Brain microvascular endothelial cell (primary cell): ENCODE results near the gene ZBTB44.
"Not testable (repeated sequence)": the region's sequence is repeated elsewhere in the genome, so short reads cannot be mapped to it uniquely, and the experiment has no call there.

Experiments
- DNase-seq: peaks from one replicate; pipeline ENCODE4 v3.0.0-alpha.2; 2020
- H3K27ac ChIP-seq: fragments of 250-450 bp; sonication (Bioruptor Pico); 2 replicates; pipeline ENCODE4 v1.5.1; 2020; ENCODE audit warnings: mild to moderate bottlenecking, moderate library complexity
- H3K27me3 ChIP-seq: fragments of 250-450 bp; sonication (Bioruptor Pico); replicated peaks from 2 replicates; pipeline ENCODE4 v1.5.1; 2020; ENCODE audit warnings: mild to moderate bottlenecking
- H3K36me3 ChIP-seq: fragments of 250-450 bp; sonication (Bioruptor Pico); replicated peaks from 2 replicates; pipeline ENCODE4 v1.5.1; 2020; ENCODE audit warnings: mild to moderate bottlenecking
- H3K4me3 ChIP-seq: 2 replicates; pipeline ENCODE4 v1.5.1; 2011; ENCODE audit warnings: low read depth, mild to moderate bottlenecking, control low read depth, low read length, moderate library complexity
- CTCF ChIP-seq: IDR thresholded peaks from 2 replicates; pipeline ENCODE4 v1.5.1; 2011; ENCODE audit warnings: low read depth, mild to moderate bottlenecking, moderate library complexity, low read length, control low read depth, inconsistent platforms; ENCODE audit errors: missing control alignments
- in situ Hi-C: cut with HindIII; loops from 2 replicates; pipeline ENCODE4 v1.10.0; 2017; ENCODE audit warnings: low sequenced_read_pairs, low pct_ligation_motif_present

ZBTB44 gene

DNA sequence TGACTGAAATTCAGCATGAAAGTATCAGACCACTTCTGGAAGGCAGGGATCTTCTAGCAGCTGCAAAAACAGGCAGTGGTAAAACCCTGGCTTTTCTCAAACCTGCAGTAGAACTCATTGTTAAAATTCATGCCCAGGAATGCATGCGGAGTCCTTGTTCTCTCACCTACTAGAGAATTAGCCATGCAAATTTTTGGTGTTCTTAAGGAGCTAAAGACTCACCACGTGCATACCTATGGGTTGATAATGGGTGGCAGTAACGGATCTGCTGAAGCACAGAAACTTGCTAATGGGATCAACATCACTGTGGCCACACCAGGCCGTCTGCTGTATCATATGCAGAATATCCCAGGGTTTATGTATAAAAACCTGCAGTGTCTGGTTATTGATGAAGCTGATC, 19.1 kb downstream of the ZBTB44 start:
- no peak for TF ChIP-seq CTCF
- H3K27ac ChIP-seq: no peak overlapping the region

GRCh38 chr11:130282111-130282510, 32.6 kb downstream of the ZBTB44 start:
- no peaks in the 10 kb centered on the region for H3K36me3 ChIP-seq
- DNase-seq: no peak
- no peak overlapping the region for H3K27ac ChIP-seq
- H3K4me3 ChIP-seq: no peak overlapping the region
- in situ Hi-C loops: no loop called here
- H3K27me3 ChIP-seq: no peaks in the 10 kb centered on the region
- no peak for TF ChIP-seq CTCF

More for the DNA sequence above, 19.1 kb downstream of the ZBTB44 start:
- Histone ChIP-seq H3K36me3 (no peaks in the 10 kb centered on the region), H3K27me3 (no peaks in the 10 kb centered on the region), H3K4me3 (no peak overlapping the region)
- no peak for DNase-seq
- in situ Hi-C loops: no loop called here

GRCh38 chr11:130281341-130281740, 33.4 kb downstream of the ZBTB44 start:
- in situ Hi-C loops, H3K27ac ChIP-seq, H3K27me3 ChIP-seq, H3K36me3 ChIP-seq, H3K4me3 ChIP-seq, DNase-seq: not testable (repeated sequence)

- no peaks in the 10 kb centered on the region for H3K36me3 ChIP-seq
- in situ Hi-C loops: no loop called here
- no peak for TF ChIP-seq CTCF
- no peaks in the 10 kb centered on the region for H3K27me3 ChIP-seq
- H3K4me3 ChIP-seq: no peak overlapping the region
- no peak for DNase-seq
- H3K27ac ChIP-seq: no peak overlapping the region
Observed at GRCh38 chr11:130279989-130280388, 34.7 kb downstream of the ZBTB44 start.

DNA sequence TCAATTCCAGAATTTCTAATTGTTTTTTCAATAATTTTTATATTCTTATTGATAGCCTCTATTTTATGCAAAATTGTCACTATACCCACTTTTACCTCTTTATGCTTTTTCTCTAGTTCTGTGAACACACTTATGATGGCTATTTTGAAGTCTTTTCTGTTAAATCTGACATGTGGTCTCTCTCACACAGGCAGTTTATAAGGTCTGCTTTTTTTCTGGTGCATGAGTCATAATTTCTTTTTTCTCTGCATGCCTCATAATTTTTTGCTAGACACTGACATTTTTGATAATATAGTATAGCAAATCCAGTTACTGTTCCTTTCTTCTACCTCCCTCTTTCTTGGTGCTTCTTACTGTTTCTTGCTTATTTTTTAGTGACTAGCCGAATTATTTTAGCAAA, 36.0 kb downstream of the ZBTB44 start:
- no peak for TF ChIP-seq CTCF
- Histone ChIP-seq H3K36me3 (no peaks in the 10 kb centered on the region), H3K27ac (no peak overlapping the region), H3K27me3 (no peaks in the 10 kb centered on the region), H3K4me3 (no peak overlapping the region)
- in situ Hi-C loops: no loop called here
- DNase-seq: no peak

DNA sequence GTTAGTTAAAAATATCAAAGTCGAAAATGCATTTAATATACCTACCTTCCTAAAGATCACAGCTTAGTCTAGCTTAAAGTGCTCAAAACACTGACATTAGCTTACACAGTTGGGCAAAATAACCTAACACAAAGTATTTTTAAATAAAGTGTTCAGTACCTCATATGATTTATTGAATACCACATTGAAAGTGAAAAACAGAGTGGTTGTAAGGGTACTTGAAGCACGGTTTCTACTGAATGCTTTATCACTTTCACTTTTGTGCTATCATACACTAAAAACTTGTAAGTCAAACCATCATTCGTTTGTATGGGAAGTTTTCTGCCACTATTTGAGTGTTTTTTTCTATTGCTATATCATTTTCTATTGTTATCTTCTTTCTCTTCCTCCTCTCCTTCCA, 36.6 kb downstream of the ZBTB44 start:
- in situ Hi-C loops: no loop called here
- no peaks in the 10 kb centered on the region for H3K27me3 ChIP-seq
- no peak overlapping the region for H3K4me3 ChIP-seq
- no peak overlapping the region for H3K27ac ChIP-seq
- H3K36me3 ChIP-seq: no peaks in the 10 kb centered on the region
- no peak for TF ChIP-seq CTCF
- no peak for DNase-seq
